ES-I3 (cell line): Measurements from ENCODE around the gene ATG4B.
"Not testable (repeated sequence)": the region's sequence is repeated elsewhere in the genome, so short reads cannot be mapped to it uniquely, and the experiment has no call there.

ENCODE experiments used
- H3K36me3 ChIP-seq: 2 replicates; pipeline ENCODE4 v1.6.1; 2013; ENCODE audit warnings: mild to moderate bottlenecking, low read length, control low read depth, moderate library complexity; ENCODE audit not compliant: insufficient read depth
- H3K4me1 ChIP-seq: 2 replicates; pipeline ENCODE4 v1.6.1; 2013; ENCODE audit warnings: mild to moderate bottlenecking, control low read depth, low read length; ENCODE audit not compliant: insufficient read depth
- H3K9ac ChIP-seq: 2 replicates; pipeline ENCODE4 v1.6.1; 2013; ENCODE audit warnings: low read depth, mild to moderate bottlenecking, low read length, moderate library complexity
- H3K9me3 ChIP-seq: 2 replicates; pipeline ENCODE4 v1.6.1; 2013; ENCODE audit warnings: mild to moderate bottlenecking, low read length, moderate library complexity; ENCODE audit not compliant: control insufficient read depth, insufficient read depth

Gene ATG4B

GRCh38 chr2:241657786-241658254, 20.3 kb downstream of the ATG4B start:
- H3K9ac ChIP-seq, result no peak overlapping the region
- no peaks in the 10 kb centered on the region for H3K9me3 ChIP-seq
- no peaks in the 10 kb centered on the region; the same call in 1 of the 2 replicates for H3K4me1 ChIP-seq
- H3K36me3 ChIP-seq, result peaks cover 10% of the 10 kb centered on the region; the same call in 1 of the 2 replicates

DNA sequence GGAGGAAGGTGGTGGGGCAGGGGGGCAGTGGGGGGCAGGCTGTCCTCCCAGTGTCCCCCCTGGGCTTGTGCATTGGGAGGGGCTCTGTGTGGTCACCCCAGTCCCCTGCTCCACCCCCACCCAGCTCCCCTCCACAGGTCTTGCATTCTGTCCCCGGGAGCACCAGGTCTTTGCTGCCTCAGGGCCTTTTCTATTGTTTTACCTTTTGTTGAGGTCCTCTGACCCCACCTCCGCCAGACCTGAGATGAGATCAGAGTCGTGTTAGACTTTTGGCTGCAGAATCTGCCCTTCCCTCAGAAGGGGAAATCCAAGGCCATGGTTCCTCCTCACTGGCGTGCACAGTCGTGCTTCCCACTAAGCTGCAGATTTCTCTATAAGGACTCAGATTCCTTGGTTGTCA, 20.8 kb downstream of the ATG4B start:
- Histone ChIP-seq H3K4me1 (no peaks in the 10 kb centered on the region; the same call in 1 of the 2 replicates), H3K9me3 (no peaks in the 10 kb centered on the region), H3K36me3 (peaks cover 10% of the 10 kb centered on the region; the same call in 1 of the 2 replicates), H3K9ac (no peak overlapping the region)

GRCh38 chr2:241659150-241659739, 21.8 kb downstream of the ATG4B start:
- Histone ChIP-seq H3K36me3 (peaks cover 10% of the 10 kb centered on the region; the same call in 1 of the 2 replicates), H3K4me1 (no peaks in the 10 kb centered on the region; the same call in 1 of the 2 replicates), H3K9me3 (no peaks in the 10 kb centered on the region), H3K9ac (no peak overlapping the region)

DNA sequence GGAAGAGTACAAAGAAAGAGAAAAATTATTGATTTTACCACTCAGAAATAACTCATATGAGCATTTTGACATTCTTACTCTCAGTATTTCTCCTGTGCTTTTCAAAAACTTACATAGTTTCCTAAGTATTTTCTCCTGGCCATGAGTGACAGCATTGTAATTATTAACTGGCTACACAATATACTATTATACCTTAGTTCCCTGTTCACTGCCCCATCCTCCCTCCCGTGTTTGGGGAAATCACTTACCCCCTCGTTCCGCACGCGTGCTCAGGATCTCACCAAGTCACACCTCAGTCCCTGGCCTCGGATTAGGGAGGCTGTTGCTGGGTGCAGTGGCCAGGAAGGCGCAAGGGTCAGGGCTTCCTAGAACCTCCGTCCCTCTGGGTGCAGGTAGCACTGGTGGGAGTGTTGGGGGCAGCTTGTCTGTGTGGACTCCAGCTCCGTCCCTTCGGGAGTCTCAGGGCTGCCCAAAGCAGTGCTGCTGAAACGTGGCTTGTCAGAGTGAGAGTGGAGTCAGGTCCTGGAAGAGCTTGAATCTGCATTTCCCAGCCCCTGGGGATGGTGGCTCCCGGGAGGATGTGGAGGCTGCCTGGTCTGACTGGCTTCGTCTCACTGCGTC, 23.2 kb downstream of the ATG4B start:
- H3K9ac ChIP-seq, result no peak overlapping the region

DNA sequence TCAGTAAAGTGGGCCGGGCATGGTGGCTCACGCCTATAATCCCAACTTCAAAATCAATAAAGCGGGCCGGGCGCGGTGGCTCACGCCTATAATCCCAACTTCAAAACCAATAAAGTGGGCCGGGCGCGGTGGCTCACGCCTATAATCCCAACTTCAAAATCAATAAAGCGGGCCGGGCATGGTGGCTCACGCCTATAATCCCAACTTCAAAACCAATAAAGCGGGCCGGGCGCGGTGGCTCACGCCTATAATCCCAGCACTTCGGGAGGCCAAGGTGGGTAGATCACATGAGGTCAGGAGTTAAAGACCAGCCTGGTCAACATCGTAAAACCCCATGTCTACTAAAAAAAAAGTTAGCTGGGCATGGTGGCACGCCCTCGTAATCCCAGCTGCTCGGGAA, 25.2 kb downstream of the ATG4B start:
- H3K9me3 ChIP-seq, H3K9ac ChIP-seq, H3K36me3 ChIP-seq, H3K4me1 ChIP-seq: not testable (repeated sequence)

More for the DNA sequence above, 23.2 kb downstream of the ATG4B start:
- Histone ChIP-seq H3K4me1 (peaks cover 5% of the 10 kb centered on the region; the same call in 1 of the 2 replicates), H3K9me3 (no peaks in the 10 kb centered on the region), H3K36me3 (peaks cover 8% of the 10 kb centered on the region; the same call in 1 of the 2 replicates)

- Histone ChIP-seq H3K36me3 (peaks cover 10% of the 10 kb centered on the region; the same call in 1 of the 2 replicates), H3K9ac (no peak overlapping the region), H3K4me1 (0 out of 2 replicates have a peak, but pooled peaks cover 5% of the 10 kb centered on the region), H3K9me3 (no peaks in the 10 kb centered on the region)
These were observed 28.4 kb downstream of the ATG4B start for GRCh38 chr2:241665731-241666440.

DNA sequence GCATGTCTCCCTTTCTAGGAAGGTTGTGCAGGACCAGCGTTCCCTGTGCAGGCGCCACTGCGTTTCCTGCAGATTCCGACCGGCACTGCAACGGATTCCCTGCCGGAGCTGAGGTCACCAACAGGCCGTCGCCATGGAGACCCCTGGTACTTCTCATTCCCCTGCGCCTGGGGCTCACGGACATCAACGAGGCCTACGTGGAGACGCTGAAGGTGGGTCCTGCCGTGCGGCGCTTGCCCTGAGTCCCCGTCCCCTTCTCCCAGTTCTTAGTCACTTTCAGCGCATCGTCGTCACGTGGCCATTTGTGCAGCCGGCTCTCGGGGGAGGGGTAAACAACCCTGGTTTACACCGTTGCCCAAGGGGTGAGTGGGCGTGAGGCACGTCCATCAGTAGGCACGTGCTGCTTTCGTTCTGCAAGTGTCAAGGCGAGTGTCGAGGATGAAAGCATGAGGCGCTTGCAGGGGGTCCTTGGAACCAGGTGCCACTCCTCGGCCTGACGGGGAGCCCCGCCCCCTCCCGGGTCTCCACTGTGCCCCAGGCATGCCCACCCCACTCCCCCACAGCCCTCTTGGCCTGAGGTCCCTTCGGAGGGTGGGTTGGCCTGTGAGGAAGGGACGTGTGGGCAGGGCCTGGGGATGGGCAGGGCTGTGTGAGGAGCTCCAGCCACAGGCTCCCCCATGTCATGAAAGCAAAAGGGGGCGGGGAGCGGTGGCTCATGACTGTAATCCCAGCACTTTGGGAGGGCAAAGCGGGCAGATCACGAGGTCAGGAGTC, 29.3 kb downstream of the ATG4B start:
- H3K9me3 ChIP-seq, result no peaks in the 10 kb centered on the region
- H3K4me1 ChIP-seq, result 0 out of 2 replicates have a peak, but pooled peaks cover 5% of the 10 kb centered on the region
- H3K36me3 ChIP-seq, result peaks cover 6% of the 10 kb centered on the region; the same call in 1 of the 2 replicates
- H3K9ac ChIP-seq, result no peak overlapping the region

DNA sequence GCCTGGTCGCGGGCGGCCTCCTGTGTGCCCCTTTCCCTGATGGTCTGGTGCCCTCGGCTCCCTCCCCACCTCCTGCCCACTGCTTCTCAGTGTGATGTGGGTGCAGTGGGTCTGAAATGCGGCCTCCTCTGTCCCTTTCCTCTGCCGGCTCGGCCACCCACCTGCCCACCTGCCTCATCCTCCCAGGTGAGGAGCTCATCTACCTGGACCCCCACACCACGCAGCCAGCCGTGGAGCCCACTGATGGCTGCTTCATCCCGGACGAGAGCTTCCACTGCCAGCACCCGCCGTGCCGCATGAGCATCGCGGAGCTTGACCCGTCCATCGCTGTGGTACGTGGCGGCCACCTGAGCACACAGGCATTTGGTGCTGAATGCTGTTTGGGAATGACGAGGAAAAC, 30.9 kb downstream of the ATG4B start:
- Histone ChIP-seq H3K9me3 (no peaks in the 10 kb centered on the region), H3K9ac (no peak overlapping the region), H3K4me1 (0 out of 2 replicates have a peak, but pooled peaks cover 5% of the 10 kb centered on the region), H3K36me3 (peaks cover 5% of the 10 kb centered on the region; the same call in 1 of the 2 replicates)

DNA sequence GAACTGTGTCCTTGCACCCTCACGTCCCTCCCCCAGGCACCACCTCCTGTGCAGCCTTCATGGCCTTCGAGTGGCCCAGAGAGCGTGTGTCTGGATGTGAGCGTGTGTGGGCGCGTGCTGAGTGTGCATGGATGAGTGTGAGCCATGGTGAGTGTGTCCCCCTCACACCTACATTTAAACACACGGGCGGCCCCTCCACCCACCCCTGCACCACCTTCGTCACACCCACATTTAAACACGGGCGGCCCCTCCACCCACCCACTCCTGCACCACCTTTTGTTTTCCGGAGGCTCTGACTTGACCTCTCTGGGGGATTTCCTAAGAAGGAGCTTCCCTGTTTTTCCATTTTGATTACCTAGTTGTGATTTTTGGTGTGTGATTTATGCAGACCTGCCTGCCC, 31.3 kb downstream of the ATG4B start:
- Histone ChIP-seq H3K9ac (no peak overlapping the region), H3K9me3 (no peaks in the 10 kb centered on the region), H3K36me3 (peaks cover 5% of the 10 kb centered on the region; the same call in 1 of the 2 replicates), H3K4me1 (0 out of 2 replicates have a peak, but pooled peaks cover 5% of the 10 kb centered on the region)

- Histone ChIP-seq H3K9ac (no peak overlapping the region), H3K4me1 (no peaks in the 10 kb centered on the region), H3K9me3 (no peaks in the 10 kb centered on the region), H3K36me3 (peaks cover 5% of the 10 kb centered on the region; the same call in 1 of the 2 replicates)
These were observed 33.0 kb downstream of the ATG4B start for GRCh38 chr2:241670333-241671110.

DNA sequence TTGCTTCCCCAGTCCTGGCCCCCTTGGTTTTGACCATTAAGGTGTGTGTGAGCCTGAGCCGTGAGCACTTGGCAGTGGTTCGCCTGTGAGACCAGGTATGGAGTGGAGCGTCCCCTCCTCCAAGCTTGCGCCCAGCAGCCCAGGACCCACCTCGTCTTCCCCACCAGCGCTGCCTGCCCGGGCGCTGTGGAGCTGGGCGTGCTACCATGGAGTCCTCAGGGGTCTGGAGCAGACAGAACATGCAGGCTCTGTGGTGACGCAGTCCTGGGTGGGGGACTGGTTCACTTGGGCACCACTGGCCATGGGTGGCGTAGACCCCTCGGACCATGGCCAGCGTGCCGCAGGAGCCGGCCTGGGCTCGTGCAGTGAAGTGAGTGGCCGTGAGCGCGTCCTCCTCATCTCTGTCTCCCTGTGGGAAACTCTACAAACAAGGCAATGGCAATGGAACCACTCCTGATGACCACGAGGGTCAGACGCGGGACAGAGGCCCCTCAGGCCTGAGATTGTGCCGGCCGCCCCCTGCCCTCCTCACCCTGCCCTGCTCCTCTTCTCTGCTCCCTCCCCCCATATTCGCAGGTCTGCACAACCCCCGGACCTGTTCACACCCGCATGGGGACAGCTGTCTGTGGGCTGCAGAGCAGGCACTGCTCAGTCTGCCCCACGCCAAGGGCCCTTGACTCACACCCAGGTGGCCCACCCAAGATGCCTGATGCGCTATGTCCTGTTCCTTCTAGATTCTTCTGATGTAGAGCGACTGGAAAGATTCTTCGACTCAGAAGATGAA, 34.2 kb downstream of the ATG4B start:
- H3K9ac ChIP-seq, result no peak overlapping the region
- no peaks in the 10 kb centered on the region for H3K4me1 ChIP-seq
- H3K36me3 ChIP-seq, result peaks cover 4% of the 10 kb centered on the region; the same call in 1 of the 2 replicates
- no peaks in the 10 kb centered on the region for H3K9me3 ChIP-seq

- peaks cover 3% of the 10 kb centered on the region; the same call in 1 of the 2 replicates for H3K36me3 ChIP-seq
- no peaks in the 10 kb centered on the region for H3K9me3 ChIP-seq
- no peaks in the 10 kb centered on the region for H3K4me1 ChIP-seq
- no peak overlapping the region for H3K9ac ChIP-seq
These were observed 35.0 kb downstream of the ATG4B start for GRCh38 chr2:241672243-241673188.
